ENCODE results near the gene PCNX2.

PCNX2 gene

GRCh38 chr1:232999956-233000625, 295.4 kb downstream of the PCNX2 start:
- no peak for DNase-seq

DNA sequence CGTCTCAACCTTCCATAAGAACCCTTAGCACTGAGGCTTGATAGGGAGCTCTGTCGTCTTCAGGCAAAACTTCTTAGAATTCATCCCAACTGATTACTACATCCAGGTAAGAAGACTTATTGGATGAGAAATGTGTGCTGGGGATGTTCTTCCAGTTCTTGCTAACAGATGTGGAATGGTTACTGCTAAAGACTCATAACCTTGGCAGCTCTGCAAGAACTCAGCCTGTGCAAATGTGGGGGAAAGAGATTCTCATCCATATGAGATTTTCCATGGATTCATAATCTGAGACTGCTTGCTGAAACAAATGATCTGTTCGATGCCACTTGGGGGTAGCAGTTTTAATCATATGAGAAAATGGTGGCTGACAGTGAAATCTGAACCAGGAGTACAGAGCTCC, 296.9 kb downstream of the PCNX2 start:
- DNase-seq = no peak

DNA sequence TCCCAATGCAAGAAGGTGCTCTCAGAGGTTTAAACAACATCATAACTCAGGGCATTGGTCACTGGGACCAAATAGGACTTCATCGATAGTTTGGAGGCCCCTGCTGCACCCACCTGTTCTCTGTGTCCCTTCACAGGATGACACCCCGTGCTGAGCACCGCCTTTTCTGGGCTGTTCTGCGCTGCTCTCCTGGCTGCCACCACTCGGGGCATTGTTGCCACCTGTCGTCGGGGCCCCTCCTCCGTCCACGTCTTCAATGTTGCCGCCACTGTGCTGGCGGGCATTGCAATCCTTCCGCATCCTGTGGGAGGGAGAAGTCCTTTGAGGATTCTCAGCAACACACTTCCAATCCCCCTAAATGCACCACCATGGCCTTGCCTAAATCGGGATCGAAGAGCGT, 297.4 kb downstream of the PCNX2 start:
- DNase-seq = no peak

GRCh38 chr1:232996143-232996542, 299.4 kb downstream of the PCNX2 start:
- no peak for DNase-seq

- no peak for DNase-seq
Measured at GRCh38 chr1:232995189-232995588, 300.3 kb downstream of the PCNX2 start.

DNA sequence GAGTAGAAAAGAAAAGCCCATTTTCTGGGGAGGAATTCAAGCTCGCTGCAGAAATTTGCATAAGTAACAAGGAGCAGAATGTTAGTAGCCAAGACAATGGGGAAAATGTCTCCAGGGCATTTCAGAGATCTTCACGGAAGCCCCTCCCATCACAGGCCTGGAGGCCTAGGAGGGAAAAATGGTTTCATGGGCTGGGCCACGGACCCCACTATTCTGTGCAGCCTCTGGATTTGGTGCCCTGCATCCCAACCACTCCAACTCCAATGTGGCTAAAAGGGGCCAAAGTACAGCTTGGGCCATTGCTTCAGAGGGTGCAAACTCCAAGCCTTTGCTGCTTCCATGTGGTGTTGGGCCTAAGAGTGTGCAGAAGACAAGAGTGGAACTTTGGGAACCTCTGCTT, 302.0 kb downstream of the PCNX2 start:
- no peak for DNase-seq

GRCh38 chr1:232992227-232992626, 303.3 kb downstream of the PCNX2 start:
- DNase-seq = no peak

DNA sequence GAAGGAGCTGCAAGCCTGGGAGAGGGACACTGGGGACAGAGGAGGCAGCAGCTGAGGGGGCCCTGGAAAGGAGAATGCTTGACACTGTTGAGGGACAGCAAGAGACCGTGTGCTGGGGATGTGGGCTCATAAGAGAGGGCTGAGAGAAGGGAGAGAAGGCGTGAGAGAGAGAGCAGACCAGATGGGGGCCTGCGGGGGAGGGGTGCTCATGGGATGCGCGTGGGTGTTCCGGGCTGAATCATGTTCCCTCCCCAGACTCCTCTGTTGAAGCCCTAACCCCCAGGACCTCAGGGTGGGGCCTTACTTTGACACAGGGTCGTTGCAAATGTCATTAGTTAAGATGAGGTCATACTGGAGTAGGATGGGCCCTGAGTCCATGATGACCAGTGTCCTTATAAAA, 304.3 kb downstream of the PCNX2 start:
- DNase-seq = no peak

- DNase-seq = no peak
Measured at GRCh38 chr1:232990176-232991128, 305.1 kb downstream of the PCNX2 start.

- DNase-seq = no peak
Measured at GRCh38 chr1:232988572-232989040, 306.9 kb downstream of the PCNX2 start.

DNA sequence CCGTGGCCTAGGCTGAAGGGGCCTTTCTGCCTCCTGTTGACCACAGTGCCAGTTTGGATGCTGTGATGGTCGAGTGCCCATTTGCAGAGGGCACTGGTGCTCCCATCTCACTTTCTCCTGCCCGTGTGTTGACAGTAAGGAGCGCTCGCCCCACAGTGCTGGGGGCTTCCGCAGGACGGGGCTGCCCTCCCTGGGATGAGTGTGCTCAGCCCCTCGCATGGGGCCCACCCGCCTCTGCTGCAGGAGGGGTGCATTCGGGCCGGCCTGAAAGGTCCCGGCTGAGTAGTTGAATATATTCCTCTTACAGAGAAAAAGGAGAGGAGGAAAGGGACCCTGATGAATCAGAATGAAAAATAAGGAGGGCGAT, 307.8 kb downstream of the PCNX2 start:
- no peak for DNase-seq

DNA sequence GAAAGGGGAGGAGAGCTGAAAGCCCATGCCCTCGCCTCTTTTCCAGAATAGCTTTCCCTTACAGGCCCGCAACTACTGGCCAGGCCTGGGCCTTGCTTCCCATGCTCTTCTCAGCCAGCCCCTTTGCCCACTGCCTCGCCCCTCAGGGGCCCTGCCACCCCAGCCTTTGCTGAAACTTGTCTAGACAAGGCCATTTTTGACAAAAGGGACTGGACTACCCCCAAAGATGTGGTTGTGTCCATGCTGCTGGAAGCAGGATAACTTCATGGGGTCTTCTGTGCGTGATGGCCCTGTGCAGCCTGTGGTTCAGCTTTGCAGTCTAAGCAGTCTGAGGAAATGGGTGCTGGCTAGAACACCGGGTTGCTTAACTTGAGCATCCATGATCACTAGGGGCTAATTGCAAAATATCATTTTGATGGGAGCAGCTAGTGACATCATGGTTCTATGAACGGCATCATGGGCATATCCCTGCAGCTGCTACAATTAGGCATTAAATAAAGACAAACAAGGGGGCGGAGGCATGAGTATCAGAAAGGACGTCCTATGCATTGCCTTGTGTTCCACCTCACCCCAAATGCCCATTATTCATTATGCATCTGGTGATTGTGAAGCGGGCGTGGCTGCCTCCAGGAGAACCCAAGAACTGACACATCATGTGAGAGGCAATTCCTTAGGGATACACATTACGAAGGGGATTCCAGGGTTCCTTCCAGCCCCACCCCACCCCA, 308.3 kb downstream of the PCNX2 start:
- DNase-seq = no peak

- DNase-seq = no peak
Measured at GRCh38 chr1:232986527-232986922, 309.0 kb downstream of the PCNX2 start.

GRCh38 chr1:232985882-232986526, 309.5 kb downstream of the PCNX2 start:
- DNase-seq = no peak

- no peak for DNase-seq
Measured at GRCh38 chr1:232984577-232985425, 310.7 kb downstream of the PCNX2 start.

GRCh38 chr1:232983817-232984567, 311.5 kb downstream of the PCNX2 start:
- no peak for DNase-seq

GRCh38 chr1:232983375-232983774, 312.1 kb downstream of the PCNX2 start:
- DNase-seq = no peak

DNA sequence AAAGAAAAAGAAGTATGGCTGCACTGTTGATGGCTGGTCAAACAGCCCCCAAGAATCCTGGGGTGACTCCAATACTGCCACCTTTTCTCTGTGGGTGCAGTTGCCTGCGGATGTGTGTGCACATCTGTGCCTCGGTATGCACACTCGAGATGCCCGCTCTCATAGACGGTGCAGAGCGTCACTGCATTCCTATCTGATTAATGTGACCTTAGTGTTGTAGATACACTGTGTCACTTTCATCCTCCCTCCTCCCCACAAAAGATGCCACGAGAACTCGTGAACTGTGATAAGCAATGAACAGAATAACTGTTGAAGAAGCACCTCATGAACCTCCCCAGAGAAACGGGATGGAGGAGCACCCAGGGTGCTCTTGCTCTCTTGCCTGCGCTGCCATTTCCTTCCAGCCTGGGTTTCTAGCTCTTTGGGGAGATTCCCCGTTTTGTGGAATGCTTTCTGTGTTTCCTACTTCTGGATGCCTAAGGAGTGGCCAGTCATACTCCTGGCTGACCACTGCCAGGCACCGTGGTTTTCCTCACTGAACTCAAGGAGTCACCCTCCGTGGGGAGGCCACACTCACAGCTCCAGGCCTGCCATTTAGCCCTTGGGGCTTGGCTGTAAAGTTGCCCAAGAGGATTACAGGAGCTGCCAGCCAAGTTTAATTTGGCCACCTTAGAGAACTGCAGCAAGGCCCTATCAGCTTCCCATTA, 313.1 kb downstream of the PCNX2 start:
- DNase-seq = no peak

DNA sequence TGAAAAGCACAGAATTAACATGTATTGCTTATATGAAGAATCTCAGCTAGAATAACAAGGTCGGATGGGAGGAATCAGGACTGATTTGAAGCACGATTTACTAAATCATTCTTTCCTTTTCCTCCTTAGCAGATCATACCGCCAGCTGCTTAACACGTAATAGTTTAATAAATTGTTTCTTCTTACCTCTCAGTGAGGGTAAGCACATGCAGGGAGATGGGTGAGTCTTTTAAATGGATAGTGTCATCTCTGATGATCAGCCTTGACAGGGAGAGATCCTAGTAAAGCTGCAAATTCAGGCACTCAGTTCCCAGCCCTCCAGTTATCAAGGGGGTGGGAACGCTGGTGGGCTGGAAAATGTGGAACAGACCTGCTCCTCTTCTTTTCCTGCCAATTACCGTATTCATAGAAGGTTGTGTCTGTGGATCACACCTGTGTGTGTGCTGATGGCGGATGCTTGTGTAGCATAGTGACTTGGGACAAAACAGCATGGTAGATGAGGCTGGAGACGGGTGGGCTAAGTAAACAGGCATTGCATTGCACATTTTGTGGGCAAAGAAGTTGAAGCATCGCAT, 314.5 kb downstream of the PCNX2 start:
- no peak for DNase-seq

GRCh38 chr1:232980355-232980978, 315.1 kb downstream of the PCNX2 start:
- DNase-seq = no peak

Data from DMS79 treated with DMSO at 0.1 percent for 48 hours (cell line).